GM23248 (cell line): ENCODE results near the gene MEF2A.

Experiments used
- EZH2 ChIP-seq: fragments of 200-600 bp; sonication (generic); IDR thresholded peaks from 2 replicates; pipeline ENCODE4 v1.6.1; 2018; ENCODE audit warnings: antibody characterized with exemption, mild to moderate bottlenecking; ENCODE audit not compliant: insufficient read depth, poor library complexity, severe bottlenecking
- EZH2phosphoT487 ChIP-seq: fragments of 200-600 bp; sonication (generic); IDR thresholded peaks from 2 replicates; pipeline ENCODE4 v1.6.1; 2018; ENCODE audit warnings: antibody characterized with exemption, moderate library complexity, mild to moderate bottlenecking, low read depth; ENCODE audit not compliant: insufficient read depth

DNA sequence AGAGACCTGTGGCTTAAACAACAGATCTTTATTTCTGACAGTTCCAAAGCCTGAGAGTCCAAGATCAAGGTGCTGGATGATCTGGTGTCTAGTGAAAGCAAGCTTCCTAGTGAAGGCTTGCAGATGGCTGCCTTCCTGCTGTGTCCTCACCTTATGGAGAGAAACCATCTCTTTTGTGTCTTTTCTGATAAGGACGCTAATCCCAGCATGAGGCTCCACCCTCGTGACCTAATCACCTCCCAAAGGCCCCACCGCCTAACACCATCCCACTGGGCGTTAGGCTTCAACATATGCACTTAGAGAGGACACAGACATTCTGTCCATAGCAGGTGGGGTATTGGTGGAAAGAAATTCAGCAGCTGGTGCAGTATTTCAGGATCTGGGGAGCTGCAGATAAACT is 187.3 kb downstream of the MEF2A start:
- no peak for TF ChIP-seq EZH2
- no peak for TF ChIP-seq EZH2phosphoT487
